ENCODE measurements around the gene ETS2.

DNA sequence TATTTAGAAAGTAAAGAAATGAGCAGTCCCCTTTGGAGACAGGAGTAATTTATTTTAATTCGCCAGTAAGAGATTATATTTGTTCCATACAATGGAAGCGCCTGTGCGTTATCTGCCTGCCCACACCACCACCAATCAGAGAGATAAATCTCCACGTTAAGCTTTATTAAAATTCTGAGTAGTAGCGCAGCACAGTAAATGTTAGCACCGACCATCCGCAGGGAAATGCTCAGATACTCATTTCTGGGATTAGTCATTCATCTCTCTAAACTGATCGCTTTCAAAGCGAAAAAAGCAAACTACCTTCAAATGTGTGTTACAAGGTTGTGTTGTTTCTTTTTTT is 1.2 kb downstream of the ETS2 start:
- TF ChIP-seq EZH2phosphoT487 (IDR thresholded peaks at IDR 0.05) (no peak), EZH2 (IDR thresholded peaks at IDR 0.05) (no peak)
- TF ChIP-seq, protein P1, sequence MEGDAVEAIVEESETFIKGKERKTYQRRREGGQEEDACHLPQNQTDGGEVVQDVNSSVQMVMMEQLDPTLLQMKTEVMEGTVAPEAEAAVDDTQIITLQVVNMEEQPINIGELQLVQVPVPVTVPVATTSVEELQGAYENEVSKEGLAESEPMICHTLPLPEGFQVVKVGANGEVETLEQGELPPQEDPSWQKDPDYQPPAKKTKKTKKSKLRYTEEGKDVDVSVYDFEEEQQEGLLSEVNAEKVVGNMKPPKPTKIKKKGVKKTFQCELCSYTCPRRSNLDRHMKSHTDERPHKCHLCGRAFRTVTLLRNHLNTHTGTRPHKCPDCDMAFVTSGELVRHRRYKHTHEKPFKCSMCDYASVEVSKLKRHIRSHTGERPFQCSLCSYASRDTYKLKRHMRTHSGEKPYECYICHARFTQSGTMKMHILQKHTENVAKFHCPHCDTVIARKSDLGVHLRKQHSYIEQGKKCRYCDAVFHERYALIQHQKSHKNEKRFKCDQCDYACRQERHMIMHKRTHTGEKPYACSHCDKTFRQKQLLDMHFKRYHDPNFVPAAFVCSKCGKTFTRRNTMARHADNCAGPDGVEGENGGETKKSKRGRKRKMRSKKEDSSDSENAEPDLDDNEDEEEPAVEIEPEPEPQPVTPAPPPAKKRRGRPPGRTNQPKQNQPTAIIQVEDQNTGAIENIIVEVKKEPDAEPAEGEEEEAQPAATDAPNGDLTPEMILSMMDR (IDR thresholded peaks at IDR 0.05), result no peak
